Mesothelial cell of epicardium (in vitro differentiated cells): Measurements from ENCODE around the gene PHACTR3. TPM values are rescaled to one million over a fixed set of nuclear protein-coding genes. Genes with fewer than 3 reads are reported as not detected.

Experiments
- DNase-seq, 2 experiments: peaks; one replicate each; pipeline ENCODE4 v3.0.0; 2021; ENCODE audit warnings: low spot score in 2 of 2; ENCODE audit not compliant: unreplicated experiment in 2 of 2
- H3K27ac Mint-ChIP-seq: 2 replicates; pipeline ENCODE4 v1.8.0; 2021; ENCODE audit warnings: mixed read lengths
- H3K27me3 Mint-ChIP-seq: 2 replicates; pipeline ENCODE4 v1.8.0; 2021; ENCODE audit warnings: low read depth, mixed read lengths
- H3K36me3 Mint-ChIP-seq: 2 replicates; pipeline ENCODE4 v1.8.0; 2021; ENCODE audit warnings: mixed read lengths
- H3K4me1 Mint-ChIP-seq: 2 replicates; pipeline ENCODE4 v1.8.0; 2021; ENCODE audit warnings: mixed read lengths
- H3K4me3 Mint-ChIP-seq: 2 replicates; pipeline ENCODE4 v1.8.0; 2021; ENCODE audit warnings: mild to moderate bottlenecking, moderate library complexity, mixed read lengths
- H3K9me3 Mint-ChIP-seq: 2 replicates; pipeline ENCODE4 v1.8.0; 2021; ENCODE audit warnings: mixed read lengths
- CTCF ChIP-seq: fragments of 200-600 bp; sonication (generic); IDR thresholded peaks from one replicate; pipeline ENCODE4 v1.5.0; 2021; ENCODE audit warnings: antibody characterized with exemption; ENCODE audit not compliant: unreplicated experiment
- total RNA-seq: library from RNA; stranded (reverse); gene quantifications from 3 replicates; pipeline ENCODE4 v1.2.1, GENCODE V29; 2021

The PHACTR3 gene
- total RNA-seq, 1 donor from 2014 or later = 0.16 TPM

DNA sequence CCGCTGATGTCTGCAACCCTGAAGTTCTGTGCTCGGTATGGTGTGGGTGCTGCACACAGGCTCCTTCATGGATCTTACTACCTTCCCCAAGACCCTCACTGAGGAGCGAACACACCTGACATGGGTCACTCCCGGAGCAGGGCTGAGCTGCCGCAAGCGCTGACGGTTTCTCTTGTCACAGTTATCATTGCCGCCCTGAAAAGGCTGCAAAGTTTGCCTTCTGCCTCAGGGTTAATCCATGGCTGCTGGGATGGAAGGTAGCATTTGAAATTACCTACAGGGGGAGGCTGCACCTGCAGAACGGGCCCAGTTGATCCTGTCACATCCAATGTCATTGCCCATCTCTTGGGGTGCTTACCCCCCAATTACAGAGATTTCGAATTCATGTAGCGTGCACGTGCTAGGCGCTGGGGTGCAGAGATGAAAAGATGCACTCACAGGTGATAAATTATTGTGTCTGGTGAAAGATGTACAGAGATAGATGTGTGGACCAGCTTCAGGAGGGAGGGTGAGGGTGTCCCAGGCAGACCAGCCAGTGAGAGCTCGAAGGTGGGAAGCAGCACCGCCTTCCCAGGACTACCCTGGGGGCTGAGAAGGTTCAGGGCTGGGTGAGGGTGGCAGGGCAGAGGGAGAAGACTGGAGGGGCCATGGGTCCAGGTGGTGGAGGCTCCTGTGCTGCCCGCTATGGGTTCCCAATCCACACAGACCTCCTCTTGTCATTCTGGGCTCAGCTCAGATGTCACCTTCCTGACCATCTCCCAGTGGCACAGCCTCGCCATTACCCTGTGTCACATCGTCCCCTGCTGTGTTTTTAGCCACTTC lies 209.0 kb downstream of the PHACTR3 start:
- Mint-ChIP-seq H3K4me3 (no peak overlapping the region), H3K36me3 (no peaks in the 10 kb centered on the region), H3K27me3 (peaks cover 58% of the 10 kb centered on the region), H3K4me1 (no peaks in the 10 kb centered on the region), H3K27ac (no peak overlapping the region), H3K9me3 (no peaks in the 10 kb centered on the region)
- TF ChIP-seq CTCF = no peak
- peak in 1 of 2 experiments; percentile 14 for DNase-seq

DNA sequence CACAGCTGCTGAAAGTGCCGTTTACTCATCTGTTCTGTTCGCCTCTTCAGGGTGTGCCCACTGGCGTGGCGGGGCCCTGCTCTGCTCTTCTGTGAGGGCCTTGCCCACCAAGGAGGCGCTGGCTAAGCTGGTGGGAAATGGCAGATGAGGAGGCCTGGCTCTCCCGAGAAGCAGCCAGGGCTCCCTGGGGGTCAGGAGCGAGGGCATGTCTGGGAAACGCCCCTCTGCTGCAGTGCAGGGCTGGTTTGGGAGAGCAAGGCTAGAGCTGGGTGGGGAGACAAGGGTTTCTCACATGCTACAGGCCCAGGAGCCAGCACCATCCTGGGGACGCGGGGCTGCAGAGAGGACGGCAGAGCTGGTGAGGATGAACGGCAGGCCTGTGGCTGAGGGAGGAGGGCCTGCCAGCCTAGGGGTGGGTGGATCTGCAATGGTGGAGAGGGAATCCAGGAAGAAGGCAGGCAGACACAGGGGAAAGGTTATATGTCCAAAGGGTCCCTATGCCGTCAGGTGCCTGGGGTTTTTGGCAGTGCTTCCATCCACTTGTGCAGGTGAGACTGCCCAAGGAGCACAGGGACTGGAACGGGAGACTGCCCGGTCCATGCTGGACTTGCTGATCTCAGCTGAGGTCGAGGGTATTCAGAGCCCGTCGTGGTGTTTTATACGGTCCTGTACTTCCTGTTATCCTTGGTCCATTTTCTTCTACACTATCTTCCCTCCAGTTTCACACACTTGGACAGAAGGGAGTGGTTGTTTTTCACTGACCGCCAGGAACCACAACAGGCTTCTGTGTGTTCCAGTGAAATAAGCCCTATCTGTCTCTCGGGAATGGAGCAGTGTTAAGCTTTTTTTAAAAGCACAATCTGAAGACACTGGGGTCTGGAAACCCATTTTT lies 209.9 kb downstream of the PHACTR3 start:
- Mint-ChIP-seq H3K9me3 (no peaks in the 10 kb centered on the region), H3K4me3 (no peak overlapping the region), H3K36me3 (no peaks in the 10 kb centered on the region), H3K27me3 (peaks cover 64% of the 10 kb centered on the region), H3K27ac (no peak overlapping the region), H3K4me1 (no peaks in the 10 kb centered on the region)
- TF ChIP-seq CTCF = no peak
- DNase-seq = peak in 1 of 2 experiments; percentile 33

GRCh38 chr20:59814840-59815340 lies 210.6 kb downstream of the PHACTR3 start:
- peak in 1 of 2 experiments; percentile 9 for DNase-seq

DNA sequence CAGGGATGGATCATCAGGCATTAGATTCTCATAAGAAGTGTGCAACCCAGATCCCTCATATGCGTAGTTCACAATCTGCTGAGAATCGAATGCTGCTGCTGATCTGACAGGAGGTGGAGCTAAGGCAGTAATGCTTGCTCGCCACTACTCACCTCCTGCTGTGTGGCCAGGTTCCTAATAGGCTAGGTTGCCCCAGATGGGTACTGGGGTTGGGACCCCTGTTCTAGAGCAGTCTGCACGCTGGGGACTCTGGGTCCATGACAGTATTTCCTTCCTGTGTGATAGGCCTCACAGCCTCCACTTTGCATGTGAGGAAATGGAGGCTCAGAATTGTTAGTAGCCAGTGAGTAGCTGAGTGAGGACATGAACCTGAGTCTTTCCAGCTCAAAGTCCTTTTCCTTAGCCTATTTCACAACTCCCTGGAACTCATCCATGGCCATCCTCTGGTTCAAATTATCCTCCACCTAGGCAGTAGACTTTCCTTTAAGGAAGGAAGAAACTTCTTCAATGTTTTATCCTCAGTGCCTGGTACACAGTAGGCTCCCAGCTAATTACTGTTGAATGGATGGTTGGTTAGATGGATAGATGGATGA lies 211.9 kb downstream of the PHACTR3 start:
- Mint-ChIP-seq H3K9me3 (no peaks in the 10 kb centered on the region), H3K27ac (no peak overlapping the region), H3K4me3 (no peak overlapping the region), H3K36me3 (no peaks in the 10 kb centered on the region), H3K4me1 (no peaks in the 10 kb centered on the region), H3K27me3 (peaks cover 71% of the 10 kb centered on the region)
- DNase-seq = peak in 1 of 2 experiments; percentile 11
- TF ChIP-seq CTCF = no peak

More at GRCh38 chr20:59814840-59815340, 210.6 kb downstream of the PHACTR3 start:
- no peak for TF ChIP-seq CTCF
- Mint-ChIP-seq H3K9me3 (no peaks in the 10 kb centered on the region), H3K36me3 (no peaks in the 10 kb centered on the region), H3K27me3 (peaks cover 63% of the 10 kb centered on the region), H3K4me3 (no peak overlapping the region), H3K4me1 (no peaks in the 10 kb centered on the region), H3K27ac (no peak overlapping the region)

- H3K4me3 Mint-ChIP-seq = no peak overlapping the region
- no peaks in the 10 kb centered on the region for H3K9me3 Mint-ChIP-seq
- H3K4me1 Mint-ChIP-seq = no peaks in the 10 kb centered on the region
- no peak overlapping the region for H3K27ac Mint-ChIP-seq
- H3K36me3 Mint-ChIP-seq = no peaks in the 10 kb centered on the region
- H3K27me3 Mint-ChIP-seq = peaks cover 70% of the 10 kb centered on the region
- no peak for TF ChIP-seq CTCF
- DNase-seq = peak in 1 of 2 experiments; percentile 7
Observed at GRCh38 chr20:59817406-59817805, 213.1 kb downstream of the PHACTR3 start.
